ENCODE data around the gene UGT1A3.

UGT1A3 gene

DNA sequence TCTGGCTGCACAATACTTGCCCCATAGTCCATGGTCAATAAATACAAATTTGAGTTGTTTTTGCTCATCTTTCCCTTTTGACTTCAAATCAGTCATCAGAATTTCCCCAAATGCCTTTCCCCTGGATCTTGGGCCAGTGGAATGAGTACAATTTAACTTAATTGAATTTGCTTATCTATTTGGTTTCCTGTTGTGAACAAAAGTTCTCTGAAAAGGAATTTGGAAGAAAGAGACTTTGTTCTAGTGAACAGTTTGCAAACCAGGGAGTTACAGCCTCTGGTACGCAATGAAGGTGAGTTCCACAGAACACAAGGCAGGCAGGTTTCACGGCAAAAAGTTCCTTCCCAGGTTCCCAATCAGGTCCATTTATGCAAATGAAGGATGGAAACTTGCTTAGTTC lies 30.0 kb downstream of the UGT1A3 start:
- H3K4me3 ChIP-seq (ENCODE audit: control insufficient read depth, low read depth, low read length): no peak overlapping the region
- TF ChIP-seq, protein P1, sequence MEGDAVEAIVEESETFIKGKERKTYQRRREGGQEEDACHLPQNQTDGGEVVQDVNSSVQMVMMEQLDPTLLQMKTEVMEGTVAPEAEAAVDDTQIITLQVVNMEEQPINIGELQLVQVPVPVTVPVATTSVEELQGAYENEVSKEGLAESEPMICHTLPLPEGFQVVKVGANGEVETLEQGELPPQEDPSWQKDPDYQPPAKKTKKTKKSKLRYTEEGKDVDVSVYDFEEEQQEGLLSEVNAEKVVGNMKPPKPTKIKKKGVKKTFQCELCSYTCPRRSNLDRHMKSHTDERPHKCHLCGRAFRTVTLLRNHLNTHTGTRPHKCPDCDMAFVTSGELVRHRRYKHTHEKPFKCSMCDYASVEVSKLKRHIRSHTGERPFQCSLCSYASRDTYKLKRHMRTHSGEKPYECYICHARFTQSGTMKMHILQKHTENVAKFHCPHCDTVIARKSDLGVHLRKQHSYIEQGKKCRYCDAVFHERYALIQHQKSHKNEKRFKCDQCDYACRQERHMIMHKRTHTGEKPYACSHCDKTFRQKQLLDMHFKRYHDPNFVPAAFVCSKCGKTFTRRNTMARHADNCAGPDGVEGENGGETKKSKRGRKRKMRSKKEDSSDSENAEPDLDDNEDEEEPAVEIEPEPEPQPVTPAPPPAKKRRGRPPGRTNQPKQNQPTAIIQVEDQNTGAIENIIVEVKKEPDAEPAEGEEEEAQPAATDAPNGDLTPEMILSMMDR (IDR thresholded peaks at IDR 0.05; ENCODE audit: control insufficient read depth, insufficient read depth, low read depth, low read length, missing control alignments): no peak
- no peak for DNase-seq (ENCODE audit: low read depth)

DNA sequence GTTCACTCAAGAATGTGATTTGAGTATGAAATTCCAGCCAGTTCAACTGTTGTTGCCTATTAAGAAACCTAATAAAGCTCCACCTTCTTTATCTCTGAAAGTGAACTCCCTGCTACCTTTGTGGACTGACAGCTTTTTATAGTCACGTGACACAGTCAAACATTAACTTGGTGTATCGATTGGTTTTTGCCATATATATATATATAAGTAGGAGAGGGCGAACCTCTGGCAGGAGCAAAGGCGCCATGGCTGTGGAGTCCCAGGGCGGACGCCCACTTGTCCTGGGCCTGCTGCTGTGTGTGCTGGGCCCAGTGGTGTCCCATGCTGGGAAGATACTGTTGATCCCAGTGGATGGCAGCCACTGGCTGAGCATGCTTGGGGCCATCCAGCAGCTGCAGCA lies 31.2 kb downstream of the UGT1A3 start, which contains the start of gene UGT1A1:
TSS of gene UGT1A1 (plus strand) at position 228 of the 400 bp plus-strand sequence. CDS start at position 246, 18 bp downstream.
- H3K4me3 ChIP-seq (ENCODE audit: control insufficient read depth, low read depth, low read length): no peak within 1 kb of the TSS
- TF ChIP-seq, protein P1 (IDR thresholded peaks at IDR 0.05; ENCODE audit: control insufficient read depth, insufficient read depth, low read depth, low read length, missing control alignments): no peak
- DNase-seq (ENCODE audit: low read depth): no peak

DNA sequence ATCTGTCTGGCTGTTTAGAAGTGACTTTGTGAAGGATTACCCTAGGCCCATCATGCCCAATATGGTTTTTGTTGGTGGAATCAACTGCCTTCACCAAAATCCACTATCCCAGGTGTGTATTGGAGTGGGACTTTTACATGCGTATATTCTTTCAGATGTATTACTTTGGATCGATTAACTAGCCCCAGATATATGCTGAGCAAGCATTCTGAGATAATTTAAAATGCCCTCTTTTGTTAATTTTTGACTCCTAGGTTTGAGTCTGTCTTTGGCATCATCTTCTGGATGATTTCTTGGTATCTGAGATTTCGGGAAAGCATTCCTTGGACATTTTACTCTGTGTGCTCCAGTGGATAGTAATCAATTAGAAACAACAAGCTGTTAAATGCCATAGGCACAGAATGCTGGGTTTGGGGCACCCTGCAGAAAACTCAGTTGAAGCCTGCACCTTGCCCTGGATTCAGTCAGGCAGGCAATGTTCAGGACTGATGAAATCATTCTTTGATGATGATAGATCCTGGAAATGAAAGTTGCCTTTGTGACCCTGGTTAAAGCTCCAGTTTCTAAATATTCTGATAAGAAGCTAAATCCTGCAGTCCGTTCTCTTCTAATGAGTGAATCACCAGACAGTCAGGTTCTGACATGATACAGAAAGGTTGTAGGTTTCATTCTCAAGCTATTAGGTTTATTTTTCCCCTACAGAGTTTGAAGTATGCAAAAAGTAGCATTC lies 32.4 kb downstream of the UGT1A3 start:
- TF ChIP-seq, protein P1 (IDR thresholded peaks at IDR 0.05; ENCODE audit: control insufficient read depth, insufficient read depth, low read depth, low read length, missing control alignments): no peak
- DNase-seq (ENCODE audit: low read depth): no peak
- H3K4me3 ChIP-seq (ENCODE audit: control insufficient read depth, low read depth, low read length): no peak overlapping the region

DNA sequence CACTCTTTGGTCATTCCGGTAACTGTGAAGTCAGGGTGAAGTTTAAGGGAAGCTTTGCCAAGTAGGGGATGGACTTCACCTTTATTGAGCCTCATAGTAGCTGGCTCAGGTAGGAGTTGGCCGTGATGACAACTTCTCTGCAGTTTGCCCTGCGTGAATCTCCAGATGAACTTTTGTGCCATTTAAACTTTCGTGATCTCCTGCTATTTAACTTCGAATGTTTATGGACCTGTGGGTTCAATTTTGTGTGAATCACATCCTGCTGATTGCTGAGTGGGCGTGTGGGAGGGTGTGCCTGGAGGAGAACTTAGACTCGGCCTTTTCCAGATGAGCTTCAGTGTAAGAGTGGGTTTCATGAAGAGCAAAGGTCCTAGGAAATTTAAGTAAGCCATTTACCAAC lies 35.4 kb downstream of the UGT1A3 start:
- TF ChIP-seq, protein P1 (IDR thresholded peaks at IDR 0.05; ENCODE audit: control insufficient read depth, insufficient read depth, low read depth, low read length, missing control alignments): no peak
- H3K4me3 ChIP-seq (ENCODE audit: control insufficient read depth, low read depth, low read length): no peak overlapping the region
- DNase-seq (ENCODE audit: low read depth): peak; percentile 48

DNA sequence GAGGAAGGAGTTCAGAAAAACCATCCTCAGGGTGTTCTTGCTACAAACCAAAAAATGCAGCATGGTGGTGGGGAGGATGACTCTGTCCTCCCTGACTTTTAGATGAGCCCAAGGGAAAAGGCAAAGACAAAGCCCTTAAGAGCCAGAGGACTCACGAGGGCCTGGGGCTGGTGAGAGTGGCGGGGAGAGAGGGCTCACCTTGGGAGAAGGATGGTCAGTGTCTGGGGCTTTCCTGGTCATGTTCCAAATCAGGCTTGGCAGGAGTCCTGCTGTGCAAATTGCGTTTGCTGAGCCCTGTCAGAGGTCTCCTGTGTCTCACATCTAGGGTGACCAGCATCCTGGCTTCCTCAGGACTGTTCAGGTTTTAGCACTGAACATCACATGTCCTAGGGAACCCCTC lies 35.9 kb downstream of the UGT1A3 start:
- TF ChIP-seq, protein P1 (IDR thresholded peaks at IDR 0.05; ENCODE audit: control insufficient read depth, insufficient read depth, low read depth, low read length, missing control alignments): no peak
- H3K4me3 ChIP-seq (ENCODE audit: control insufficient read depth, low read depth, low read length): no peak overlapping the region
- no peak for DNase-seq (ENCODE audit: low read depth)

DNA sequence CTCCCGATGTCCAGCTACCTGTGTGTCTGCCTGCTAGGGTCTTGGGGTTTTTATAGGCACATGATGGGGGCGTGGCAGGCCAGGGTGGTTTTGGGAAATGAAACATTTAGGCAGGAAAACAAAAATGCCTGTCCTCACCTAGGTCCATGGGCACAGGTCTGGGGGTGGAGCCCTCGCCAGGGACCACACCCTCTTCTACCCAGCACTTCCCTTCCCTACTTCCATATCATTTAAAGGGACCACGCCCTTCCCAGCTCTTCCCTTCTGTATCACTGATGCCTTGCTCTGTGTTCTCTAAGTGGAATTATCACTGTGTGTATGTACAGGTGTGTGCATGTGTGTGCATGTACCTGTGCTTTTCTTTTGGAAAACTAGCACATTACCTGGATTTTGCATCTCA lies 37.6 kb downstream of the UGT1A3 start:
- no peak overlapping the region for H3K4me3 ChIP-seq (ENCODE audit: control insufficient read depth, low read depth, low read length)
- DNase-seq (ENCODE audit: low read depth): no peak
- TF ChIP-seq, protein P1 (IDR thresholded peaks at IDR 0.05; ENCODE audit: control insufficient read depth, insufficient read depth, low read depth, low read length, missing control alignments): no peak
